HG03066 (cell line): ENCODE results near the gene FEZ2.

ENCODE experiments used
- ATAC-seq: cut with Tn5 transposase; IDR thresholded peaks from one replicate; pipeline ENCODE4 v1.9.1; 2021; ENCODE audit warnings: low read depth; ENCODE audit not compliant: unreplicated experiment

FEZ2 gene

GRCh38 chr2:36535099-36535498, 62.9 kb downstream of the FEZ2 start:
- no peak for ATAC-seq

DNA sequence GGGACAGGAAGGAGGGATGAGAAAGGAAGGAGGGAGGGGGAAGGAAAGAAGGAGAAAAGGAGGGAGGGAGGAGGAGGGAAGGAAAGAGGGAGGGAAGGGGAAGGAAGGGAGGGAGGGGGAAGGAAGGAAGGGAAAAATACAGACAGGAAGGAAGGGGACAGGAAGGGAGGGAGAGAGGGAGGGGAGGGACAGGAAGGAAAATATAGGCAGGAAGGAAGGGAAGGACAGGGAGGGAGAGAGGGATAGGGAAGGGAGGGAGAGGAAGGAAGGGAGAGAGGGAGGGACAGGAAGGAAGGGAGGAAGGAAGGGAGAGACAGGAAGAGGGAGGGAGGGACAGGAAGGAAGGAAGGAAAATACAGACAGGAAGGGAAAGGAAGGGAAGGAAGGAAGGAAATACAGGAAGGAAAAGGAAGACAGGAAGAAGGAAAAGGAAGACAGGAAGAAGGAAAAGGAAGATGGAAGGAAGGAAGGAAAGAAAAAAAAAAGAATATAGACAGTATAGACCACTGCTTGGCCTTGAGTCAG, 63.6 kb downstream of the FEZ2 start:
- ATAC-seq = no peak

DNA sequence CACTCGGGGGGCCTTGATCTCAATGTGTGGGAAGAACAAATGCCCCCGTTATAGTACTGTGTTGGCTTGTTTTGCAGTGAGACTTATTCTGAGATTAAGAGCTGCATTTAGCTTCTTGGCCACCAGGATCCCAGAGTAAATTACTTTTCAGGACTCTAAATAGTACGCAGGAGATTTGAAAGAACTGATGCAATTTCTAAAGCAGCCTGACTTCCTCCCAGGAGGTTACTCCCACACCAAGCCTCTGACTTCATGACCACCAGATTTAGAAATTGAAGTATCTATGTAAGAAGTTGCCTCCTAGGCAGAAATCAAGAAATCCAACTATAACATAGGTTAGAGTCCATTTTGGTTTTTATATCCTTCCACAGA, 67.0 kb downstream of the FEZ2 start:
- no peak for ATAC-seq

DNA sequence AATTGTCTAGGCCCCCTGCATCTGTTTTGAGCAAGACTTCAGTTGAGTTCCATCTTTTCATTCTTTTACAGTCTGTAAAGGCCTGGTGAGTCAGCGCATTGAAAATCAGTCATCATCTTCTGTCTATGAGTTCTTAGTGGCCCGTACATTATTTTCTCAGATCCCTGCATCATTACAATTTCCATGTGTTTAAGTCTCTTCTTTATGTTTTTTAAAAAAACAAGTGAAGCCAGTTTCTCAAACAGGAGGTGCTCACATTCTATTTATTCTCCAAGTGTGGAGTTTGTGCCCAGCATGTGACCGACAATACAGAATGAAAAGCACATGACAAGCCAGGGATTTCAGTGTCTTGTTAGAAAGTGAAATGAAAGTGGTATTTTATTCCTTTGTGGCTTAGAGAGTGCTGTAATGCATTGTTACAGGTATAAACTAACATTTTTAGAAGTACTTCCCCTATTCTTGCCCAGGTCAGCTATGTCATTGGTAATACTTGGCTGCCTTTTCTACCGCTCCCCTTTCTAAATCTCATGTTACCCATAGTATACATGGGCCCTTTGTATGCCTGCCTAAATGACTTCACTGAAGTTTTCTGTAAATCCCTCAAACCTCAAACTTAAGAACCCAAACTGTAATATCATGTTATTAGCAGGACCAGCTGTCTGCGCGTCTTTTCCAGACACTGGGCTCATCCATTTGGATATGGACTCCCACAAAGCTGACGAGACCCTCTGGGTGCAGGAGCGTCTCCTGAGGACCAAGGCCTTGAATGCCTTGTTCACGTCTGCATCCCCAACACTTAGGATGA, 67.6 kb downstream of the FEZ2 start:
- ATAC-seq = peak; percentile 62

- ATAC-seq = no peak
Observed at GRCh38 chr2:36528766-36529392, 69.1 kb downstream of the FEZ2 start.

GRCh38 chr2:36528274-36528673, 69.7 kb downstream of the FEZ2 start:
- ATAC-seq = peak; percentile 77

GRCh38 chr2:36526226-36526625, 71.7 kb downstream of the FEZ2 start:
- no peak for ATAC-seq

DNA sequence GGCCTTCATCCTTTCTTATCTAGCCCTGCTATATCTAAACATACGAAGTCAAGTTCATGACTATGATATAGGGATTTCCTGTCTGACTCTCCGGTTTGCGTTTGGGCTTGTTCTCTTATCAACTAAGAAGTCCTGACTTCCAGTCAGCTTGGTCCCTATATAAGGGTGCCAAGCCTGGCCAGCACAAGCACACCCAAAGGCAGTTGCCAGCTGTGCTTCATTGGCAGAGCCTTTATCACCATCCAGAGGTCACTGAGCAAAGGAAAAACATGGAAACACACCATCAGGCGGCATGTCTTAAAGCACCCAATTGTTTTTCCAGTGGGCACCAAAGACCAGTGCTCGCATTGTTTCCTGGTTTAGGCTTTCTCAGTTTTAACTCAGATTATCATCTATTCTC, 72.7 kb downstream of the FEZ2 start:
- ATAC-seq = no peak

GRCh38 chr2:36523153-36523552, 74.8 kb downstream of the FEZ2 start:
- ATAC-seq = no peak

GRCh38 chr2:36520431-36520830, 77.5 kb downstream of the FEZ2 start:
- ATAC-seq = no peak

DNA sequence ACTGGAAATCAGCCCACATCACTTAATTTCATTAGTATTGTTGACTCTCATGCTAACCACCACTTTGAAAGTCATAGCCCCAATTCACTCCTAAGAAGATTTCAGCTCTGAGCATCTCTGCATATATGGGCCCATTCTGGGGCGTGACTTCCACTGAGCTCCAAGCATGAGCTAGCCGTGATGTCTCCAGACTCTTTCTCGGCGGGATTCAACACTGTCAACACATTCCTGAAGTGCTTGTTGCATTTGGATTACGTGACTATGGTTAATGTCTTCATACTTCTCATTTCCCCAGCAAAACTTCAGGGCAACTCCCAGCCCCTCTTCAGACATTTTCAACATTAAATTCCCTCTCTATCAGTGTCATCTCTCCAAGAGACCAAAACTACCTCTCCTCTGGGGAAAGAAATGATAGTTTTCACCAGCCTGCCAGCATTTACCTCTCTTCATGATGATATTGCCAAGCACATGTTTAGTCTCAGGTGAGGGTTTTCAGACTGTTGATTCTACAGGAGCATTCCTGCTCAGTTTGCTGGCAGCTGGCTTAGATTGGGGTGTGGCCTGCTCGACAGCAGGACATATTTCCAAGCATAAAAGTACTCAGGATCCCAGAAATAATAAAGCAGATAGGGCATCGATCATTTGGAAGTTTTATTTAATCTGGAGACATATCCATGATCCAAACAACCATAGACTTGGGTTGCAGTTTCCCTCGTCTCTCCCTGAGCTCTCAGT, 81.7 kb downstream of the FEZ2 start:
- ATAC-seq = no peak

- ATAC-seq = no peak
Observed at GRCh38 chr2:36515538-36515937, 82.4 kb downstream of the FEZ2 start.

DNA sequence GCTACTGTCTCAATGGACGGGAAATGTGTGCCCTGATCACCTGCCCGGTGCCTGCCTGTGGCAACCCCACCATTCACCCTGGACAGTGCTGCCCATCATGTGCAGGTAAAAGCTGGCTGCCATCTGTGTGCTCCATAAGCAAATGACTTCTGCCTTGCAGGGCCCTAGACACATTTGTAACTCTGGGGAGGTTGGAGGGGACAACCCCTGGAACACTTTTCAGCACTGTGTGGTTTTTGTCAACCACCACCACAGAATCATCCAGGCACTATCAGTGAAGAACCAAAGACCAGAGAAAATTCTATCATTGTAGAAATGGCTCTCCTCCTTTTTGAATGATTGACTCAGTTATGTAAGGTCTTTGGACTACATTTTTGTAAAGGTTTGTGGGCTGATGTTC, 84.3 kb downstream of the FEZ2 start:
- no peak for ATAC-seq

GRCh38 chr2:36512705-36513104, 85.3 kb downstream of the FEZ2 start:
- no peak for ATAC-seq

GRCh38 chr2:36511858-36512603, 85.9 kb downstream of the FEZ2 start:
- ATAC-seq = no peak

- no peak for ATAC-seq
Observed at GRCh38 chr2:36509075-36509474, 88.9 kb downstream of the FEZ2 start.

- ATAC-seq = peak; percentile 85
Observed at GRCh38 chr2:36507408-36507812, 90.6 kb downstream of the FEZ2 start.
